ENCODE measurements around the gene LRCOL1.

Gene LRCOL1

GRCh38 chr12:132593071-132593470 lies 17.3 kb downstream of the LRCOL1 start:
- TF ChIP-seq POLR2AphosphoS5 (IDR thresholded peaks at IDR 0.05; ENCODE audit: low read depth, low read length) (no peak), TAF1 (IDR thresholded peaks at IDR 0.05; ENCODE audit: borderline replicate concordance, low read depth, low read length) (no peak), POLR2A (IDR thresholded peaks at IDR 0.05; ENCODE audit: low read depth, low read length) (no peak)
- no peak for DNase-seq (ENCODE audit: insufficient read length)
- FAIRE-seq: no peak

GRCh38 chr12:132592282-132592970 lies 18.0 kb downstream of the LRCOL1 start:
- DNase-seq (ENCODE audit: insufficient read length) (no peak), FAIRE-seq (no peak)
- TF ChIP-seq TAF1 (IDR thresholded peaks at IDR 0.05; ENCODE audit: borderline replicate concordance, low read depth, low read length) (no peak), POLR2A (IDR thresholded peaks at IDR 0.05; ENCODE audit: low read depth, low read length) (no peak), POLR2AphosphoS5 (IDR thresholded peaks at IDR 0.05; ENCODE audit: low read depth, low read length) (no peak)

GRCh38 chr12:132591107-132591935 lies 19.1 kb downstream of the LRCOL1 start:
- no peak for DNase-seq (ENCODE audit: insufficient read length)
- TF ChIP-seq TAF1 (IDR thresholded peaks at IDR 0.05; ENCODE audit: borderline replicate concordance, low read depth, low read length) (no peak), POLR2A (IDR thresholded peaks at IDR 0.05; ENCODE audit: low read depth, low read length) (no peak), POLR2AphosphoS5 (IDR thresholded peaks at IDR 0.05; ENCODE audit: low read depth, low read length) (no peak)
- no peak for FAIRE-seq

GRCh38 chr12:132588821-132589669 lies 21.3 kb downstream of the LRCOL1 start:
- TF ChIP-seq TAF1 (IDR thresholded peaks at IDR 0.05; ENCODE audit: borderline replicate concordance, low read depth, low read length): no peak
- TF ChIP-seq POLR2A (IDR thresholded peaks at IDR 0.05; ENCODE audit: low read depth, low read length): no peak
- TF ChIP-seq POLR2AphosphoS5 (IDR thresholded peaks at IDR 0.05; ENCODE audit: low read depth, low read length): no peak
- FAIRE-seq: no peak
- no peak for DNase-seq (ENCODE audit: insufficient read length)

- no peak for FAIRE-seq
- no peak for DNase-seq (ENCODE audit: insufficient read length)
- TF ChIP-seq POLR2AphosphoS5 (IDR thresholded peaks at IDR 0.05; ENCODE audit: low read depth, low read length) (no peak), TAF1 (IDR thresholded peaks at IDR 0.05; ENCODE audit: borderline replicate concordance, low read depth, low read length) (no peak), POLR2A (IDR thresholded peaks at IDR 0.05; ENCODE audit: low read depth, low read length) (no peak)
Observed at GRCh38 chr12:132588319-132588718, 22.1 kb downstream of the LRCOL1 start.

GRCh38 chr12:132587781-132588180 lies 22.6 kb downstream of the LRCOL1 start:
- TF ChIP-seq POLR2AphosphoS5 (IDR thresholded peaks at IDR 0.05; ENCODE audit: low read depth, low read length) (no peak), TAF1 (IDR thresholded peaks at IDR 0.05; ENCODE audit: borderline replicate concordance, low read depth, low read length) (no peak), POLR2A (IDR thresholded peaks at IDR 0.05; ENCODE audit: low read depth, low read length) (no peak)
- no peak for DNase-seq (ENCODE audit: insufficient read length)
- no peak for FAIRE-seq

GRCh38 chr12:132586929-132587328 lies 23.5 kb downstream of the LRCOL1 start:
- DNase-seq (ENCODE audit: insufficient read length) (no peak), FAIRE-seq (no peak)
- no peak for TF ChIP-seq POLR2AphosphoS5 (IDR thresholded peaks at IDR 0.05; ENCODE audit: low read depth, low read length)
- no peak for TF ChIP-seq POLR2A (IDR thresholded peaks at IDR 0.05; ENCODE audit: low read depth, low read length)
- TF ChIP-seq TAF1 (IDR thresholded peaks at IDR 0.05; ENCODE audit: borderline replicate concordance, low read depth, low read length): no peak

GRCh38 chr12:132585177-132585576 lies 25.2 kb downstream of the LRCOL1 start:
- no peak for FAIRE-seq
- no peak for DNase-seq (ENCODE audit: insufficient read length)
- TF ChIP-seq POLR2AphosphoS5 (IDR thresholded peaks at IDR 0.05; ENCODE audit: low read depth, low read length): no peak
- TF ChIP-seq TAF1 (IDR thresholded peaks at IDR 0.05; ENCODE audit: borderline replicate concordance, low read depth, low read length): no peak
- no peak for TF ChIP-seq POLR2A (IDR thresholded peaks at IDR 0.05; ENCODE audit: low read depth, low read length)

- no peak for FAIRE-seq
- DNase-seq (ENCODE audit: insufficient read length): no peak
- no peak for TF ChIP-seq TAF1 (IDR thresholded peaks at IDR 0.05; ENCODE audit: borderline replicate concordance, low read depth, low read length)
- TF ChIP-seq POLR2AphosphoS5 (IDR thresholded peaks at IDR 0.05; ENCODE audit: low read depth, low read length): no peak
- TF ChIP-seq POLR2A (IDR thresholded peaks at IDR 0.05; ENCODE audit: low read depth, low read length): no peak
Observed at GRCh38 chr12:132584429-132584828, 26.0 kb downstream of the LRCOL1 start.

- DNase-seq (ENCODE audit: insufficient read length): no peak
- TF ChIP-seq POLR2AphosphoS5 (IDR thresholded peaks at IDR 0.05; ENCODE audit: low read depth, low read length) (no peak), TAF1 (IDR thresholded peaks at IDR 0.05; ENCODE audit: borderline replicate concordance, low read depth, low read length) (no peak), POLR2A (IDR thresholded peaks at IDR 0.05; ENCODE audit: low read depth, low read length) (no peak)
- FAIRE-seq: no peak
Observed at GRCh38 chr12:132583736-132584135, 26.6 kb downstream of the LRCOL1 start.

GRCh38 chr12:132583411-132583710 lies 27.0 kb downstream of the LRCOL1 start:
- DNase-seq (ENCODE audit: insufficient read length) (no peak), FAIRE-seq (no peak)
- TF ChIP-seq TAF1 (IDR thresholded peaks at IDR 0.05; ENCODE audit: borderline replicate concordance, low read depth, low read length) (no peak), POLR2A (IDR thresholded peaks at IDR 0.05; ENCODE audit: low read depth, low read length) (no peak), POLR2AphosphoS5 (IDR thresholded peaks at IDR 0.05; ENCODE audit: low read depth, low read length) (no peak)
